ENCODE measurements around the gene BRD9. TPM values are rescaled to one million over a fixed set of nuclear protein-coding genes. Genes with fewer than 3 reads are reported as not detected.

Gene BRD9
- total RNA-seq, 1 donor from 2014 or later, result 69.2 TPM

DNA sequence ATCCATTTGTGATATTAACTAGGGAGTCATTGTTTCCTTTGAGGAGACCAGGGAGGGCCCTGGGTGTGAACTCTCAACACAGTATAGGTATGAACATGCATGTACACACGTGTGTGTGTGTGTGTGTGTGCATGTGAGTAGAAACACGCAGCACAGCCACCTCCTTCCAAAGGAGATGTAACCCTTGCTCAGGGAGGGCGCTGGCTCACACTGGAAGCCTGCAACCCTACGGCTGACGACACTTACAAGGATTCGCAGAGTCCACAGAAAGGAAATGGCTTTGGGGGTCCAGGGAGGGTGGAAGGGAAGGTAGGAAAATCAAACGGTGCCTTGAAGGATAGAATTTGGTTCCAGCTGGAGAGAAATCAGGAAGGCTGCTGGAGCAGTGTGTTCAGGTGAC lies 22.0 kb upstream of the BRD9 start:
- H3K4me1 Mint-ChIP-seq (ENCODE audit: low read depth), result peaks cover 10% of the 10 kb centered on the region
- peak overlapping the region; percentile 17 for H3K27ac Mint-ChIP-seq
- H3K36me3 Mint-ChIP-seq (ENCODE audit: insufficient read depth), result peaks cover 11% of the 10 kb centered on the region
- TF ChIP-seq, protein P1, sequence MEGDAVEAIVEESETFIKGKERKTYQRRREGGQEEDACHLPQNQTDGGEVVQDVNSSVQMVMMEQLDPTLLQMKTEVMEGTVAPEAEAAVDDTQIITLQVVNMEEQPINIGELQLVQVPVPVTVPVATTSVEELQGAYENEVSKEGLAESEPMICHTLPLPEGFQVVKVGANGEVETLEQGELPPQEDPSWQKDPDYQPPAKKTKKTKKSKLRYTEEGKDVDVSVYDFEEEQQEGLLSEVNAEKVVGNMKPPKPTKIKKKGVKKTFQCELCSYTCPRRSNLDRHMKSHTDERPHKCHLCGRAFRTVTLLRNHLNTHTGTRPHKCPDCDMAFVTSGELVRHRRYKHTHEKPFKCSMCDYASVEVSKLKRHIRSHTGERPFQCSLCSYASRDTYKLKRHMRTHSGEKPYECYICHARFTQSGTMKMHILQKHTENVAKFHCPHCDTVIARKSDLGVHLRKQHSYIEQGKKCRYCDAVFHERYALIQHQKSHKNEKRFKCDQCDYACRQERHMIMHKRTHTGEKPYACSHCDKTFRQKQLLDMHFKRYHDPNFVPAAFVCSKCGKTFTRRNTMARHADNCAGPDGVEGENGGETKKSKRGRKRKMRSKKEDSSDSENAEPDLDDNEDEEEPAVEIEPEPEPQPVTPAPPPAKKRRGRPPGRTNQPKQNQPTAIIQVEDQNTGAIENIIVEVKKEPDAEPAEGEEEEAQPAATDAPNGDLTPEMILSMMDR (IDR thresholded peaks at IDR 0.05; ENCODE audit: unreplicated experiment), result no peak
- H3K27me3 Mint-ChIP-seq, result no peaks in the 10 kb centered on the region
- H3K9me3 Mint-ChIP-seq (ENCODE audit: low read depth), result no peaks in the 10 kb centered on the region
- DNase-seq (ENCODE audit: low spot score, unreplicated experiment), result no peak
- H3K4me3 Mint-ChIP-seq (ENCODE audit: low read depth), result no peak overlapping the region

DNA sequence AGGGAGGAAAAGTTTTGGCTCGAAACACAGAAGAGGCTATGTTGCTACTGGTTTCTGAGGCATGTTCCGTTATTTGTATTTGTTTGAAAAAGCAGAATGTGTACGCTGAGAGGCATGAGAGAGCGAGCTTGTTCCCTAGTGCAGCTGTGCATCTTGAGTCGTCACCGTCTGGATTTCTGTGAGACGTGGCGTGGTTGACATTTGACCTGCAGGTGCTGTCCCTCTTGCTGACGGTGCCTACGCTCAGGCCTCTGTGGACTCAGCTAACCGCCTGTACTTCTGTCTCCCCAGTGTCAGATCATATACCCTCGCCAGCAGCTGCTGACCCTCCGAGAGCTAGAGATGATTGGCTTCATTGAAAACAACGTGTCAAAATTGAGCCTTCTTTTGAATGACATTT lies 21.6 kb upstream of the BRD9 start:
- Mint-ChIP-seq H3K4me3 (ENCODE audit: low read depth) (no peak overlapping the region), H3K9me3 (ENCODE audit: low read depth) (no peaks in the 10 kb centered on the region), H3K27me3 (no peaks in the 10 kb centered on the region), H3K36me3 (ENCODE audit: insufficient read depth) (peaks cover 13% of the 10 kb centered on the region), H3K4me1 (ENCODE audit: low read depth) (peaks cover 8% of the 10 kb centered on the region), H3K27ac (no peak overlapping the region)
- DNase-seq (ENCODE audit: low spot score, unreplicated experiment), result no peak
- TF ChIP-seq, protein P1 (IDR thresholded peaks at IDR 0.05; ENCODE audit: unreplicated experiment), result no peak

DNA sequence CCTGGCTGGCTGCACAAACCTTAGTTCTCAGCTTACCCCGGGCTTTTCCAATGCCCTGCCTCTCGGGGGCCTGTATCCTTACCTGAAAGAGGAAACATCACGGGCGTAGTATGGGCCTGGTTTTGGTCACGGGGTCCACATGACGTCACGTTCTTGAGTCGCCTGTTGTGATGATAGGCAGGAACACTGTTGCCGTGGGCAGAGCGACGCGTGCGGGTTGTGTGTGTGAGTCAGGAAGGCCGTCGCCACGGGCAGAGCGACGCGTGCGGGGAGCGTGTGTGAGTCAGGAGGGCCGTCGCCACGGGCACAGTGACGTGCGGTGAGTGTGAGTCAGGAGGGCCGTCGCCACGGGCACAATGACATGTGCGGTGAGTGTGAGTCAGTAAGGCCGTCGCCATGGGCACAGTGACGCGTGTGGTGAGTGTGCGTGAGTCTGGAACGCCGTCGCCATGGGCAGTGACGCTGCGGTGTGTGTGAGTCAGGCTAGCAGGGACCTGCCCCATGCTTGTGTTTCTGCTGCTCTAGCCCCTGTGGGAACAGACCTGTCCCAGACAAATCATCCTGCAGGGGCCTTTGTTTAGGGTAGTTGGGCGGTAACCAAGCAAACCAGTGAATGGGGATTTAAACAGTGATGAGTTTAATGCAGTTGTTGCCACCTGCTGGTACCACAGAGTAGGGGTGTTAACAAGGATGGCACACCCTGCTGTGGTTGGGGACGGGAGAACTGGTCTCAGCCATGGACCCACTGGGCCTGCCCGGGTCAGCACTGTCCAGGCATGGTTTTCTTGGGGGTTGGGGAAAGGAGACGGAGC lies 19.9 kb upstream of the BRD9 start:
- TF ChIP-seq, protein P1 (IDR thresholded peaks at IDR 0.05; ENCODE audit: unreplicated experiment), result no peak
- peak overlapping the region; percentile 33 for H3K4me3 Mint-ChIP-seq (ENCODE audit: low read depth)
- no peak for DNase-seq (ENCODE audit: low spot score, unreplicated experiment)
- no peaks in the 10 kb centered on the region for H3K27me3 Mint-ChIP-seq
- H3K9me3 Mint-ChIP-seq (ENCODE audit: low read depth), result no peaks in the 10 kb centered on the region
- H3K4me1 Mint-ChIP-seq (ENCODE audit: low read depth), result peaks cover 3% of the 10 kb centered on the region
- no peak overlapping the region for H3K27ac Mint-ChIP-seq
- peaks cover 12% of the 10 kb centered on the region for H3K36me3 Mint-ChIP-seq (ENCODE audit: insufficient read depth)

DNA sequence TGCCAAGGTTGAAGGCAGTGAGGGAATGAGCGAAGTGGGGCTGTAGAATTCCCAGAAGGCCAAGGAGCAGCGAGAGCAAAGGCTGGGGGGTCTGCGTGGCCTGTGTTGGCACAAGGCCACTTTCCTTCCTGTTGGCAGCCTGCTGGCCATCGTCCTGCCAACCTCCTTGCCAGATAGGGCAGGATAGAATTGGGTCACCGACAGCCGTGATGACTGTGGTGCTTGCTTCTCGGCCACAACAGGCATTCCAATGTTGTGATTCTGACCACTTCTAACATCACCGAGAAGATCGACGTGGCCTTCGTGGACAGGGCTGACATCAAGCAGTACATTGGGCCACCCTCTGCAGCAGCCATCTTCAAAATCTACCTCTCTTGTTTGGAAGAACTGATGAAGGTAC lies 19.0 kb upstream of the BRD9 start:
- DNase-seq (ENCODE audit: low spot score, unreplicated experiment), result no peak
- Mint-ChIP-seq H3K9me3 (ENCODE audit: low read depth) (no peaks in the 10 kb centered on the region), H3K4me1 (ENCODE audit: low read depth) (no peaks in the 10 kb centered on the region), H3K4me3 (ENCODE audit: low read depth) (no peak overlapping the region), H3K27me3 (no peaks in the 10 kb centered on the region), H3K36me3 (ENCODE audit: insufficient read depth) (peaks cover 12% of the 10 kb centered on the region), H3K27ac (no peak overlapping the region)
- TF ChIP-seq, protein P1 (IDR thresholded peaks at IDR 0.05; ENCODE audit: unreplicated experiment), result no peak

DNA sequence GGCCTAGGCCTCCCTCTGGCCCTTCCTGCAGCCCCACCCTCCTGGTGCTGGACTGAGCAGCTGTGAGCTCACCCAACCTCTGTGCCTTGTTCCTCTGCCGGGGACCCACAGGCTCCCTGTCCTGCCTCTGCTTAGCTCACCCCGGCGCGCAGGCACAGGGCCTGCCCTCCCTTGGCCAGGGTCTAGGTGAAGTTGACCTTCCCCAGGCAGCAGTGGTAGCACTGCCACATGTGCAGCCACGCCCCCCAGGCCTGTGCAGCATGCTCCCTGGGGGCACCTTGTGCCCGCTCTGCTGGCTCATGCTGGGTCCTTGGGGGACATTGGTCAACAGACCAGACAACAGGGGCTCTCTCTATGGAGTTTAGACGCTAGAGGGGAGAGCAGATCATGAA lies 18.2 kb upstream of the BRD9 start:
- TF ChIP-seq, protein P1 (IDR thresholded peaks at IDR 0.05; ENCODE audit: unreplicated experiment), result no peak
- no peak overlapping the region for H3K4me3 Mint-ChIP-seq (ENCODE audit: low read depth)
- no peak overlapping the region for H3K27ac Mint-ChIP-seq
- peaks cover 12% of the 10 kb centered on the region for H3K36me3 Mint-ChIP-seq (ENCODE audit: insufficient read depth)
- H3K9me3 Mint-ChIP-seq (ENCODE audit: low read depth), result no peaks in the 10 kb centered on the region
- no peaks in the 10 kb centered on the region for H3K27me3 Mint-ChIP-seq
- H3K4me1 Mint-ChIP-seq (ENCODE audit: low read depth), result no peaks in the 10 kb centered on the region
- DNase-seq (ENCODE audit: low spot score, unreplicated experiment), result no peak
